OCI-LY7 (cell line): ENCODE data around the gene GET3.

ENCODE experiments used
- CTCF ChIP-seq: fragments of 200-600 bp; sonication (generic); conservative IDR thresholded peaks from 2 replicates; pipeline ENCODE4 v1.5.1; 2014; ENCODE audit warnings: mild to moderate bottlenecking, antibody characterized with exemption, low read length, moderate library complexity, mixed read lengths
- EZH2phosphoT487 ChIP-seq: fragments of 200-600 bp; sonication (generic); IDR thresholded peaks from 2 replicates; pipeline ENCODE4 v1.6.1; 2018; ENCODE audit warnings: low read depth, borderline replicate concordance, mild to moderate bottlenecking, mixed run types, antibody characterized with exemption, low read length, moderate library complexity, mixed read lengths

GRCh38 chr19:12767666-12768065 is 30.4 kb downstream of the GET3 start:
- TF ChIP-seq CTCF (no peak), EZH2phosphoT487 (no peak)
